Endothelial cell of umbilical vein (primary cell): Measurements from ENCODE around the gene PTTG1IP. TPM values are rescaled to one million over a fixed set of nuclear protein-coding genes. Genes with fewer than 3 reads are reported as not detected.

Experiments
- BruUV-seq: library from RNA; stranded (reverse); fragments of 400-500 nt; replicated peaks from 2 replicates; lab custom pipeline; 2021; lab: Mats Ljungman, UMichigan
- CTCF ChIA-PET: fragments of 300-600, 350-600 bp; sonication (Branson Sonifier 250); formaldehyde crosslinking; loops from one replicate; lab custom pipeline; 2021; ENCODE audit warnings: antibody characterized with exemption, inconsistent platforms; lab: Charles Lee
- POLR2A ChIA-PET: fragments of 300-600, 350-600 bp; sonication (Branson Sonifier 250); formaldehyde crosslinking; loops from one replicate; lab custom pipeline; 2021; ENCODE audit warnings: antibody characterized with exemption, inconsistent platforms; lab: Charles Lee
- DNase-seq: peaks from one replicate; pipeline ENCODE4 v3.0.0-alpha.2; 2011; ENCODE audit warnings: low read depth, low spot score
- FAIRE-seq: peaks from 2 replicates; lab custom pipeline; 2011; peaks lifted over from hg19 to GRCh38; lab: Jason Lieb, UNC
- H2AFZ ChIP-seq: 2 replicates; pipeline ENCODE4 v1.6.0; 2012; ENCODE audit warnings: low read depth, low read length, control low read depth, inconsistent platforms
- H3K27ac ChIP-seq: 2 replicates; pipeline ENCODE4 v1.5.1; 2011; ENCODE audit warnings: low read depth, mild to moderate bottlenecking, control low read depth, low read length, moderate library complexity; ENCODE audit not compliant: insufficient read depth
- H3K27me3 ChIP-seq, 2 experiments: 2 replicates each; pipeline versions ENCODE4 v1.6.0 to v1.6.1; 2011; ENCODE audit warnings: low read length in 2 of 2, mixed read lengths in 1 of 2; ENCODE audit not compliant: control insufficient read depth in 2 of 2, insufficient read depth in 2 of 2
- H3K36me3 ChIP-seq, 2 experiments: 2 replicates in 1 of 2; 3 replicates in 1 of 2; pipeline ENCODE4 v1.5.1; 2011; ENCODE audit warnings: low read length in 2 of 2, mild to moderate bottlenecking in 1 of 2, moderate library complexity in 1 of 2; ENCODE audit not compliant: control insufficient read depth in 2 of 2, insufficient read depth in 2 of 2; ENCODE audit errors: extremely low read depth in 1 of 2
- H3K4me1 ChIP-seq: 3 replicates; pipeline ENCODE4 v1.5.1; 2011; ENCODE audit warnings: mild to moderate bottlenecking, low read length; ENCODE audit not compliant: control insufficient read depth, insufficient read depth; ENCODE audit errors: extremely low read depth
- H3K4me2 ChIP-seq: 2 replicates; pipeline ENCODE4 v1.6.1; 2011; ENCODE audit warnings: low read length, control low read depth, mixed read lengths; ENCODE audit not compliant: insufficient read depth
- H3K4me3 ChIP-seq, 3 experiments: fragments of 200-600 bp in 1 of 3; sonication (generic), shearing (Covaris generic) in 1 of 3; replicated peaks in 1 of 3; 2 replicates each; pipeline ENCODE4 v1.5.1; 2011 to 2016; ENCODE audit warnings: control low read depth in 3 of 3, low read length in 3 of 3, mild to moderate bottlenecking in 2 of 3, inconsistent platforms in 1 of 3, low read depth in 1 of 3, moderate library complexity in 1 of 3; ENCODE audit not compliant: insufficient read depth in 1 of 3
- H3K79me2 ChIP-seq: 2 replicates; pipeline ENCODE4 v1.6.0; 2012; ENCODE audit warnings: low read length, inconsistent platforms; ENCODE audit not compliant: control insufficient read depth, insufficient read depth
- H3K9ac ChIP-seq: replicated peaks from 2 replicates; pipeline ENCODE3; 2011; ENCODE audit warnings: low read length, control low read depth; ENCODE audit not compliant: insufficient read depth; ENCODE audit errors: extremely low read depth
- H3K9me1 ChIP-seq: replicated peaks from 3 replicates; pipeline ENCODE4 v1.6.0; 2011; ENCODE audit warnings: mild to moderate bottlenecking, low read length; ENCODE audit not compliant: control insufficient read depth, insufficient read depth; ENCODE audit errors: extremely low read depth
- H3K9me3 ChIP-seq: replicated peaks from 2 replicates; pipeline ENCODE4 v1.5.1; 2012; ENCODE audit warnings: low read length, inconsistent platforms; ENCODE audit not compliant: control insufficient read depth, insufficient read depth
- H4K20me1 ChIP-seq: replicated peaks from 2 replicates; pipeline ENCODE3; 2011; ENCODE audit warnings: mild to moderate bottlenecking, low read length; ENCODE audit not compliant: control insufficient read depth, insufficient read depth; ENCODE audit errors: extremely low read depth
- EZH2 ChIP-seq: IDR thresholded peaks from 2 replicates; pipeline ENCODE4 v1.6.1; 2012; ENCODE audit warnings: borderline replicate concordance, low read depth, mild to moderate bottlenecking, moderate library complexity, low read length, inconsistent platforms; ENCODE audit not compliant: severe bottlenecking
- FOS ChIP-seq: IDR thresholded peaks from 2 replicates; pipeline ENCODE4 v1.6.1; 2011; ENCODE audit warnings: mild to moderate bottlenecking, low read length, moderate library complexity, borderline replicate concordance; ENCODE audit not compliant: insufficient read depth
- GATA2 ChIP-seq: IDR thresholded peaks from 2 replicates; pipeline ENCODE4 v1.7.0; 2011; ENCODE audit warnings: low read depth, mild to moderate bottlenecking, moderate library complexity, mixed read lengths, low read length; ENCODE audit not compliant: insufficient read length, insufficient read depth
- JUN ChIP-seq: IDR thresholded peaks from 2 replicates; pipeline ENCODE4 v1.6.1; 2011; ENCODE audit warnings: borderline replicate concordance, low read depth; ENCODE audit not compliant: insufficient read length, insufficient read depth
- MYC ChIP-seq: IDR thresholded peaks from one replicate; pipeline ENCODE4 v1.6.1; 2011; ENCODE audit warnings: mild to moderate bottlenecking, low read depth, low read length
- POLR2A ChIP-seq: IDR thresholded peaks from 2 replicates; pipeline ENCODE4 v1.6.1; 2012; ENCODE audit warnings: low read depth, mild to moderate bottlenecking, control low read depth, low read length
- POLR2AphosphoS5 ChIP-seq: IDR thresholded peaks from 2 replicates; pipeline ENCODE4 v1.6.1; 2012; ENCODE audit warnings: low read depth, mild to moderate bottlenecking, control low read depth, low read length, moderate library complexity; ENCODE audit not compliant: insufficient read depth
- dilution Hi-C: fragments of 300-500 bp; cut with MboI; formaldehyde crosslinking; loops from one replicate; pipeline ENCODE4 v1.15.0; 2019; ENCODE audit warnings: low sequenced_read_pairs; ENCODE audit not compliant: extremely low pct_ligation_motif_present
- intact Hi-C: fragments of 100-400 bp; cut with micrococcal nuclease; formaldehyde crosslinking; loops from one replicate; pipeline ENCODE4 v1.10.0; 2022
- polyA plus RNA-seq, 4 experiments: library from polyadenylated mRNA; depleted of rRNA in 3 of 4; stranded (reverse) in 3 of 4; unstranded in 1 of 4; fragments of >200 nt; gene quantifications; 2 replicates each; pipeline versions ENCODE4 v1.2.1 to v1.2.3, GENCODE V29; 2011 to 2012; ENCODE audit warnings: missing spikeins in 1 of 4
- total RNA-seq: library from RNA; stranded (reverse); gene quantifications from 2 replicates; pipeline ENCODE4 v1.2.3, GENCODE V29; 2021
- TF ChIP-seq, protein P1 (sequence below), 2 donors: IDR thresholded peaks; 1 replicate in 1 of 2; 2 replicates in 1 of 2; pipeline ENCODE4 v1.5.1; 2011; ENCODE audit warnings: low read length in 2 of 2, mild to moderate bottlenecking in 2 of 2, moderate library complexity in 2 of 2, control low read depth in 1 of 2, inconsistent platforms in 1 of 2, low read depth in 1 of 2; ENCODE audit not compliant: insufficient read depth in 1 of 2; ENCODE audit errors: extremely low read depth in 1 of 2
- TF ChIP-seq, protein P2 (sequence below): IDR thresholded peaks from 2 replicates; pipeline ENCODE4 v1.6.1; 2011; ENCODE audit not compliant: insufficient read depth, insufficient read length

The PTTG1IP gene
- total and polyA plus RNA-seq, 2 donors (not counting 3 experiments of a cell fraction or from before 2014, with no cell fraction given): 342 to 415 TPM

DNA sequence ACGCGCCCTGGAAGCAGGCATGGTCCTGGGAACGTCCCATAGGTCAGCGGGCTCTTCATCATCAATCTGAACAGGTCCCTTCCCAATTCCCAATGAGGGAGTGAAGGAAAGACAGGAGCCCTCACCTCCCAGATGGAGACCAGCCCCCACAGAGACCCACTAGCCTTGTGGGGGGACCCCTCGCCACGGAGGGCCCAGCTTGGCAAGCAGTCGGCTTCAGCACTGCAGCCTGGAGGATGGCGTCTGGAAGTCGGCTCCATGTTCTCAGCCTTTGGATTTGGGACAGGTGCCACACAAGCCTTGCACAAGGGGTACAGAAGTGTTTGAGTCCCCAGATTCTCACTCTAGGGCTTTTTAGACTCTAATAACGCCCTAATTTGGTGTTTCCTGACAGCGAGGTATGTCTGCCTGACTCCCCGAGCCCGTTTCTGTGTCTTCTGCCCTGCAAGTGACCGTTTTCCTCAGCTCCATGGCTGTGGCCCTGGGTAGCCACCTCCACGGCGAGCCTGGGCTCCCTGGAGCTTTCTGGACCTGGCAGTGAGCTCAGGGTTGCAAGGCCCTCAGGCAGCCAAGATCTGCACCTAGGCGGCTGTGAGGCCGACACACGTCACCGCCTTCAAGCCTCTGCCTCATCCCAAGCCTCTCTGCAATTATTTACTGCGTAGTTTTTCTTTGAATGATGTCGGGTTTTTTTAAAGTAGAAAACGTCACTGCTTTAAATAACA lies 30.6 kb downstream of the PTTG1IP start:
- dilution Hi-C loops: no loop called here

More for the DNA sequence above, 30.6 kb downstream of the PTTG1IP start:
- H2AFZ ChIP-seq: no peak overlapping the region
- no peak for FAIRE-seq
- no peak overlapping the region for H3K4me2 ChIP-seq
- H4K20me1 ChIP-seq: no peaks in the 10 kb centered on the region
- no peaks in the 10 kb centered on the region for H3K9me1 ChIP-seq
- BruUV-seq: no TSS peak
- no peaks in the 10 kb centered on the region for H3K9me3 ChIP-seq
- H3K9ac ChIP-seq: no peak overlapping the region
- H3K79me2 ChIP-seq: no peaks in the 10 kb centered on the region
- DNase-seq: no peak
- POLR2A ChIA-PET: no interaction called here
- no peaks in the 10 kb centered on the region for H3K36me3 ChIP-seq
- no peak overlapping the region for H3K4me3 ChIP-seq
- H3K27me3 ChIP-seq: peaks cover 2 to 4% of the 10 kb centered on the region in 2 experiments
- TF ChIP-seq GATA2 (no peak), POLR2AphosphoS5 (no peak), EZH2 (no peak), MYC (no peak), POLR2A (no peak), FOS (no peak), JUN (no peak)
- TF ChIP-seq, protein P1, sequence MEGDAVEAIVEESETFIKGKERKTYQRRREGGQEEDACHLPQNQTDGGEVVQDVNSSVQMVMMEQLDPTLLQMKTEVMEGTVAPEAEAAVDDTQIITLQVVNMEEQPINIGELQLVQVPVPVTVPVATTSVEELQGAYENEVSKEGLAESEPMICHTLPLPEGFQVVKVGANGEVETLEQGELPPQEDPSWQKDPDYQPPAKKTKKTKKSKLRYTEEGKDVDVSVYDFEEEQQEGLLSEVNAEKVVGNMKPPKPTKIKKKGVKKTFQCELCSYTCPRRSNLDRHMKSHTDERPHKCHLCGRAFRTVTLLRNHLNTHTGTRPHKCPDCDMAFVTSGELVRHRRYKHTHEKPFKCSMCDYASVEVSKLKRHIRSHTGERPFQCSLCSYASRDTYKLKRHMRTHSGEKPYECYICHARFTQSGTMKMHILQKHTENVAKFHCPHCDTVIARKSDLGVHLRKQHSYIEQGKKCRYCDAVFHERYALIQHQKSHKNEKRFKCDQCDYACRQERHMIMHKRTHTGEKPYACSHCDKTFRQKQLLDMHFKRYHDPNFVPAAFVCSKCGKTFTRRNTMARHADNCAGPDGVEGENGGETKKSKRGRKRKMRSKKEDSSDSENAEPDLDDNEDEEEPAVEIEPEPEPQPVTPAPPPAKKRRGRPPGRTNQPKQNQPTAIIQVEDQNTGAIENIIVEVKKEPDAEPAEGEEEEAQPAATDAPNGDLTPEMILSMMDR (IDR thresholded peaks at IDR 0.05; ENCODE audit: extremely low read depth in 1 of 2, insufficient read depth in 1 of 2, low read depth in 1 of 2, low read length in 2 of 2): no peak
- TF ChIP-seq, protein P2, sequence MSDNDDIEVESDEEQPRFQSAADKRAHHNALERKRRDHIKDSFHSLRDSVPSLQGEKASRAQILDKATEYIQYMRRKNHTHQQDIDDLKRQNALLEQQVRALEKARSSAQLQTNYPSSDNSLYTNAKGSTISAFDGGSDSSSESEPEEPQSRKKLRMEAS: no peak
- intact Hi-C loops: no loop called here
- H3K27ac ChIP-seq: no peak overlapping the region
- CTCF ChIA-PET: no interaction called here
- peaks cover 16% of the 10 kb centered on the region for H3K4me1 ChIP-seq
